HUES6 (cell line): ENCODE results near the gene POC5.
A peak's percentile ranks its signal among the peaks of the same experiment; 100 is the strongest.
"Not testable (repeated sequence)": the region's sequence is repeated elsewhere in the genome, so short reads cannot be mapped to it uniquely, and the experiment has no call there.

ENCODE experiments used
- H3K27ac ChIP-seq: 2 replicates; pipeline ENCODE4 v1.7.0; 2013; ENCODE audit warnings: low read depth, mild to moderate bottlenecking, low read length, inconsistent platforms
- H3K27me3 ChIP-seq: 2 replicates; pipeline ENCODE4 v1.6.1; 2013; ENCODE audit warnings: low read length; ENCODE audit not compliant: control insufficient read depth, insufficient read depth
- H3K36me3 ChIP-seq: 2 replicates; pipeline ENCODE4 v1.6.1; 2013; ENCODE audit warnings: low read length; ENCODE audit not compliant: control insufficient read depth, insufficient read depth
- H3K4me1 ChIP-seq: 2 replicates; pipeline ENCODE4 v1.6.1; 2013; ENCODE audit warnings: low read length; ENCODE audit not compliant: control insufficient read depth, insufficient read depth
- H3K4me3 ChIP-seq: 2 replicates; pipeline ENCODE4 v1.5.1; 2013; ENCODE audit warnings: low read depth, low read length
- H3K9ac ChIP-seq: one replicate; pipeline ENCODE4 v1.6.1; 2013; ENCODE audit warnings: mild to moderate bottlenecking, low read length
- H3K9me3 ChIP-seq: 2 replicates; pipeline ENCODE4 v1.6.1; 2013; ENCODE audit warnings: low read depth, low read length; ENCODE audit not compliant: control insufficient read depth, insufficient read depth

Gene POC5, protein sequence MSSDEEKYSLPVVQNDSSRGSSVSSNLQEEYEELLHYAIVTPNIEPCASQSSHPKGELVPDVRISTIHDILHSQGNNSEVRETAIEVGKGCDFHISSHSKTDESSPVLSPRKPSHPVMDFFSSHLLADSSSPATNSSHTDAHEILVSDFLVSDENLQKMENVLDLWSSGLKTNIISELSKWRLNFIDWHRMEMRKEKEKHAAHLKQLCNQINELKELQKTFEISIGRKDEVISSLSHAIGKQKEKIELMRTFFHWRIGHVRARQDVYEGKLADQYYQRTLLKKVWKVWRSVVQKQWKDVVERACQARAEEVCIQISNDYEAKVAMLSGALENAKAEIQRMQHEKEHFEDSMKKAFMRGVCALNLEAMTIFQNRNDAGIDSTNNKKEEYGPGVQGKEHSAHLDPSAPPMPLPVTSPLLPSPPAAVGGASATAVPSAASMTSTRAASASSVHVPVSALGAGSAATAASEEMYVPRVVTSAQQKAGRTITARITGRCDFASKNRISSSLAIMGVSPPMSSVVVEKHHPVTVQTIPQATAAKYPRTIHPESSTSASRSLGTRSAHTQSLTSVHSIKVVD

DNA sequence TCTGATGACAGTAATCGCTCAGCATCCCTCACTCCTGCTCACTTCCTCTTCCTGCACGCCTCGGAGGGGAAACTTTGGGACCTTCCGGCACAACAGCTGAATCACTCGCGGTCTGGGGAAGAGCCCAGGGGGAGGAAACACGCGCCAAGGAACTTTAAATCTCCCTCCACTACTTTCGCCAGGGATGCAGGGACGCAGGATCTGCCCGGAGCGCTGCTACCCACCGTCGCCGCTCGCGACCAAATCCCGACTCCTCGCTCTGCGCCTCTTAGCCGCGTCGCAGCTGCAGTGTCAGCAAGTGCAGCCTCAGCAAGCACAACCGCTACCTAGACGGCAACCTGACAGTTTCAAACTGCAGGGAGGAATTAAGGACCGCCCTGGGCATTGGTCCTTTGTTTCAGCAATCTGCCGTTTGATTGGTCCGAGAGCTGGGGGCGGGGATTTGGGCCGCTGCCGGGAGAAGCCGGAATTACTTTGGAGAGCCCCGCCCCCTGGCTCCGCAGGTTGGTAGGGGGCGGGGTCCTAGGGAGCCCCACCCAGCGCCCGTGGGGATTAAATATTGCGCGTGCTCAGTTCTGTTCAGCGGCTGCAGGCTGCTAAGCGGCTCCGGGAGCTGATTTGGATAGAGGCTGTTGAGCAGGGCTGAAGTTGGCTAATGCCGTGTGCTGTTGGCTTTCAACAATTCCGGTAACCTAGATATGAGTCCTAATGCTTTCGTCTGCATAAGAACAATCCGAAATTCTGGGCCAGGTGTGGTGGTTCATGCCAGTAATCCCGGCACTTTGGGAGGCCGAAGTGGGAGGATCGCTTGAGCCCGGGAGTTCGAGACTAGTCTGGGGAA lies at the start of gene POC5:
POC5 (minus strand) TSS at position 356 of the 841 bp plus-strand sequence. CDS start 4,500 bp downstream, outside the sequence.
- Histone ChIP-seq H3K9ac (peak within 1 kb of the TSS; percentile 82), H3K4me1 (0 out of 2 replicates have a peak, but pooled peaks cover 2% of the 10 kb centered on the region), H3K27me3 (no peaks in the 10 kb centered on the region), H3K4me3 (peak within 1 kb of the TSS; percentile 85), H3K36me3 (peaks cover 10% of the 10 kb centered on the region), H3K9me3 (no peaks in the 10 kb centered on the region), H3K27ac (peak within 1 kb of the TSS; percentile 33; the same call in 1 of the 2 replicates)

- no peaks in the 10 kb centered on the region for H3K27me3 ChIP-seq
- no peak overlapping the region for H3K27ac ChIP-seq
- H3K9ac ChIP-seq: no peak overlapping the region
- H3K36me3 ChIP-seq: no peaks in the 10 kb centered on the region
- no peaks in the 10 kb centered on the region for H3K4me1 ChIP-seq
- no peak overlapping the region for H3K4me3 ChIP-seq
- no peaks in the 10 kb centered on the region for H3K9me3 ChIP-seq
Observed at GRCh38 chr5:75758116-75758515, 40.9 kb upstream of the POC5 start.

DNA sequence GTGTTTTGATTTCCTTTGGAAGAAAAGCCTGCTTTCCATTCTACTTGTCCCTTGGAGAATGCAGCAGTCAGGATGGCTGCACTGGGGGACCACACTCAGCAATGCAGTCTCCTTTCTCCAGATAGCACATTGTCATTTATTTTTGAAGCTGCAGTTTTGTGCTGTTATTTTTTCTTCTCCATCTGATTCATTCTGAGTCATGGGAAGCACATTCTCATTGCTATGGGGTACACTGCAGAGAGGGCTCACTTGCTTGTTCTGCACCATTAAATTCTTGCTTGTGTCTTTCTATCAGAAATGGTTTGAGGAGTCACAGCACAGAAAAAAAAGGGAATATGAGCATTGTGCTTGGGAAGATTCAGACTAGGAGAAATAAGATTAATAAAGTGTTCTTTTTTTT lies 39.7 kb upstream of the POC5 start:
- H3K4me1 ChIP-seq: no peaks in the 10 kb centered on the region
- no peaks in the 10 kb centered on the region for H3K9me3 ChIP-seq
- no peak overlapping the region for H3K9ac ChIP-seq
- H3K27ac ChIP-seq: no peak overlapping the region
- H3K27me3 ChIP-seq: no peaks in the 10 kb centered on the region
- no peaks in the 10 kb centered on the region for H3K36me3 ChIP-seq
- no peak overlapping the region for H3K4me3 ChIP-seq

- Histone ChIP-seq H3K27ac (no peak overlapping the region), H3K27me3 (no peaks in the 10 kb centered on the region), H3K9ac (no peak overlapping the region), H3K4me3 (no peak overlapping the region), H3K36me3 (no peaks in the 10 kb centered on the region), H3K9me3 (no peaks in the 10 kb centered on the region), H3K4me1 (no peaks in the 10 kb centered on the region)
Observed at GRCh38 chr5:75756211-75756610, 39.0 kb upstream of the POC5 start.

- Histone ChIP-seq H3K4me3 (no peak overlapping the region), H3K36me3 (no peaks in the 10 kb centered on the region), H3K27ac (no peak overlapping the region), H3K4me1 (no peaks in the 10 kb centered on the region), H3K9me3 (no peaks in the 10 kb centered on the region), H3K27me3 (no peaks in the 10 kb centered on the region), H3K9ac (no peak overlapping the region)
Observed at GRCh38 chr5:75753182-75753581, 35.9 kb upstream of the POC5 start.

DNA sequence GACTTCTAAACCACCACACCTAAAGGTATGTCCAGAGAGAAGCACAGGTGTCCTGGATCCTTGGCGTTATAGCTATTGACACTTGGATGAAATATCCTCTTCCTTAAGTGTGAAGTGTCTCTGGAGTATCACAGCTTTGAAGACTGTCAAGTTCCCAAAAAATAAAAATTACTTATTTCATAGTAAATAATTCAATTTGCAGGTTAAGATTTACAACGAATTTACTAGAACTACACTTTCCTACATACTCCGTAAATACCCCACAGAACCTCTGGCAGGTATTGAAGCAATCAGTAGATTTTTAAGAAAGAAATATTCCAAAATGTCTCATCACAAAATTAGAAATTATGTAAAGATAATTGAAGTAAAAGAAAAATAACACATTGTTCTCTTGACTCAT lies 27.1 kb upstream of the POC5 start:
- Histone ChIP-seq H3K4me1 (no peaks in the 10 kb centered on the region), H3K27ac (no peak overlapping the region), H3K4me3 (no peak overlapping the region), H3K9ac (no peak overlapping the region), H3K9me3 (no peaks in the 10 kb centered on the region), H3K36me3 (no peaks in the 10 kb centered on the region), H3K27me3 (no peaks in the 10 kb centered on the region)

DNA sequence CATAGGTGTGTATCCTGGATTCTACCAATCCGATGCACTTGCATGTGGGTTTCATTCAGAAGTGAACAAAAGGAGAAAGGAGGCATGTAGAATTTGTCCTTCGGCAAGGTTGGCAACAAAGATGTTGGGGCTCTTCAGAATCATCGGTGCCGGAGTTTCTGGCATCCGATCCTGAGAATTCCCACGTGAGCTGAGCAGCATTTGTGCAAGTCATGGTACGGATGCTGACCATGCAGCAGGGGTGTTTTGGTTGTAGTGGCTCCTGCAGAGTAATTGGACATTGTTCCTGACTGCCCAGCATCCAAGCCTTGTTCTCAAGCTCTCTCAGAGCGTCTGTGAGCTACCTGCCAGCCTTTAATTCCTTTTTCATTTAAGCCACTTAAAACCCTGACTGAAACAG lies 19.0 kb upstream of the POC5 start:
- Histone ChIP-seq H3K4me1 (no peaks in the 10 kb centered on the region), H3K27ac (no peak overlapping the region), H3K9me3 (0 out of 2 replicates have a peak, but pooled peaks cover 6% of the 10 kb centered on the region)

GRCh38 chr5:75734913-75735789 lies 17.9 kb upstream of the POC5 start:
- Histone ChIP-seq H3K4me1 (no peaks in the 10 kb centered on the region), H3K9me3 (0 out of 2 replicates have a peak, but pooled peaks cover 6% of the 10 kb centered on the region), H3K36me3 (no peaks in the 10 kb centered on the region), H3K9ac (no peak overlapping the region), H3K4me3 (no peak overlapping the region), H3K27me3 (no peaks in the 10 kb centered on the region), H3K27ac (no peak overlapping the region)

More for the DNA sequence above, 19.0 kb upstream of the POC5 start:
- no peak overlapping the region for H3K9ac ChIP-seq
- H3K36me3 ChIP-seq: no peaks in the 10 kb centered on the region
- H3K4me3 ChIP-seq: no peak overlapping the region
- H3K27me3 ChIP-seq: no peaks in the 10 kb centered on the region

DNA sequence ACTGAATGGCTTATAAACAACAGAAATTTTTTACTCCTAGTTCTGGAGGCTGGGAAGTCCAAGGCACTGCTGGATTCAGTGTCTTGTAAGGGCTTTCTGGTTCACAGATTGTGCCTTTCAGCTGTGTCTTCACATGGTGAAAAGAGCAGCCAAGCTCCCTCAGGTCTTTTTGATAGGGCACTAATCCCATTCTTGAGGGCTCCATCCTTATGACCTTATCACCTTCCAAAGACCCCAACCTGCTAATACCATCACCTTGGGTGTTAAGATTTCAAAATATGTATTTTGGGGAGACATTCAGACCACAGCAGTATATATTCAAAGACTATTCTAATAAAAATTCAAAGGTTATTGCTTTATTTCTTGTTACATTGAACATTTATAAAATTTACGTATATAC lies 16.5 kb upstream of the POC5 start:
- H3K9me3 ChIP-seq: 0 out of 2 replicates have a peak, but pooled peaks cover 6% of the 10 kb centered on the region
- no peak overlapping the region for H3K4me3 ChIP-seq
- no peaks in the 10 kb centered on the region for H3K36me3 ChIP-seq
- no peak overlapping the region for H3K9ac ChIP-seq
- no peaks in the 10 kb centered on the region for H3K4me1 ChIP-seq
- no peaks in the 10 kb centered on the region for H3K27me3 ChIP-seq
- H3K27ac ChIP-seq: no peak overlapping the region

GRCh38 chr5:75731515-75731914 lies 14.3 kb upstream of the POC5 start:
- not testable (repeated sequence) for H3K4me1 ChIP-seq, H3K36me3 ChIP-seq, H3K27me3 ChIP-seq, H3K27ac ChIP-seq, H3K9ac ChIP-seq, H3K4me3 ChIP-seq, H3K9me3 ChIP-seq
